DND-41 (cell line): ENCODE data around the gene KNG1.

ENCODE experiments used
- ATAC-seq: fragments of 200-7000 bp; cut with Tn5 transposase; 3 replicates; pipeline ENCODE4 v1.9.1; 2021; ENCODE audit warnings: low read depth; ENCODE audit not compliant: insufficient read depth
- DNase-seq: peaks from one replicate; pipeline ENCODE4 v3.0.0-alpha.2; 2020
- H2AFZ ChIP-seq: 2 replicates; pipeline ENCODE4 v1.6.0; 2012; ENCODE audit warnings: low read depth, low read length
- H3K27ac ChIP-seq: 2 replicates; pipeline ENCODE4 v1.5.1; 2012; ENCODE audit warnings: low read length, inconsistent platforms
- H3K27me3 ChIP-seq: fragments of 200-600 bp; sonication (generic); 2 replicates; pipeline ENCODE4 v1.6.0; 2012; ENCODE audit warnings: low read length, mild to moderate bottlenecking, inconsistent platforms; ENCODE audit not compliant: insufficient read depth, poor library complexity
- H3K36me3 ChIP-seq: 2 replicates; pipeline ENCODE4 v1.5.1; 2012; ENCODE audit warnings: low read length, inconsistent platforms; ENCODE audit not compliant: insufficient read depth
- H3K4me1 ChIP-seq: 2 replicates; pipeline ENCODE4 v1.5.1; 2012; ENCODE audit warnings: mild to moderate bottlenecking, low read length; ENCODE audit not compliant: insufficient read depth
- H3K4me2 ChIP-seq: 2 replicates; pipeline ENCODE4 v1.6.0; 2012; ENCODE audit warnings: mild to moderate bottlenecking, moderate library complexity, low read length, inconsistent platforms; ENCODE audit not compliant: insufficient read depth
- H3K4me3 ChIP-seq, 2 experiments: fragments of 200-600 bp in 1 of 2; shearing (Covaris generic) in 1 of 2; 2 replicates each; pipeline ENCODE4 v1.5.1; 2012 to 2016; ENCODE audit warnings: inconsistent platforms in 2 of 2, low read length in 2 of 2, mild to moderate bottlenecking in 2 of 2, low read depth in 1 of 2, moderate library complexity in 1 of 2
- H3K79me2 ChIP-seq: 2 replicates; pipeline ENCODE4 v1.6.0; 2012; ENCODE audit warnings: low read length, inconsistent platforms; ENCODE audit not compliant: insufficient read depth
- H3K9ac ChIP-seq: 2 replicates; pipeline ENCODE4 v1.6.0; 2012; ENCODE audit warnings: low read depth, mild to moderate bottlenecking, inconsistent platforms, low read length, moderate library complexity
- H3K9me3 ChIP-seq: 2 replicates; pipeline ENCODE4 v1.5.1; 2012; ENCODE audit warnings: low read length, moderate library complexity, mild to moderate bottlenecking, inconsistent platforms; ENCODE audit not compliant: insufficient read depth, severe bottlenecking
- H4K20me1 ChIP-seq: 2 replicates; pipeline ENCODE4 v1.6.0; 2012; ENCODE audit warnings: low read length; ENCODE audit not compliant: insufficient read depth
- EZH2 ChIP-seq: IDR thresholded peaks from 3 replicates; pipeline ENCODE4 v1.6.1; 2012; ENCODE audit warnings: borderline replicate concordance, low read depth, mild to moderate bottlenecking, moderate library complexity, low read length, inconsistent platforms; ENCODE audit not compliant: severe bottlenecking
- TF ChIP-seq, protein P1 (sequence below): IDR thresholded peaks from 2 replicates; pipeline ENCODE4 v1.5.1; 2012; ENCODE audit warnings: borderline replicate concordance, low read length, moderate library complexity, mild to moderate bottlenecking; ENCODE audit not compliant: poor library complexity, severe bottlenecking; ENCODE audit errors: extremely low read depth

The KNG1 gene

DNA sequence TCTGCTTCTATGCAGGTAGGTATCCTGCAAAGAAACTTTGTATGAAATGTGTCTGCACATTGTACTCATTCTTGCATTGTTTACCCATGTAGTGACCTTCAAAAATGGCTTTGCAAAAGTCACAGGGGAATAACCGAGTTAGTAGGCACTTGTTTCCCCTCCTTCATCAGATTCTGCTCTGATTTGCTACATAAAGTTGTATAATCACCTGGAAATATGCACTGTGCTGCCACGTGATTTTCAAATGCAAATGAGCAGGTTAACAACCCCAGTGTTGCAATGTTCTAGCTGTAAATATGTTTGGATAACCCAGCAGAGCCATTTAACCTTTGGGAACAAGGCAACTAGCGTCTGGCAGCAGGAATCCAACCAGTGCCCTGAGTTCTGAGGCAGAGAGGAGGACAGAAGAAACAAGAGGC is at the start of gene KNG1:
TSS of gene KNG1 (plus strand) at position 321 of the 419 bp plus-strand sequence. CDS start 184 bp downstream, outside the sequence.
- H3K36me3 ChIP-seq: no peaks in the 10 kb centered on the region
- no peak within 1 kb of the TSS for H3K27ac ChIP-seq
- H4K20me1 ChIP-seq: no peaks in the 10 kb centered on the region
- peaks cover 9% of the 10 kb centered on the region for H3K27me3 ChIP-seq
- no peak within 1 kb of the TSS for H3K4me2 ChIP-seq
- H3K9me3 ChIP-seq: no peaks in the 10 kb centered on the region
- H2AFZ ChIP-seq: no peak within 1 kb of the TSS
- DNase-seq: no peak
- H3K79me2 ChIP-seq: no peaks in the 10 kb centered on the region
- TF ChIP-seq EZH2: no peak
- TF ChIP-seq, protein P1, sequence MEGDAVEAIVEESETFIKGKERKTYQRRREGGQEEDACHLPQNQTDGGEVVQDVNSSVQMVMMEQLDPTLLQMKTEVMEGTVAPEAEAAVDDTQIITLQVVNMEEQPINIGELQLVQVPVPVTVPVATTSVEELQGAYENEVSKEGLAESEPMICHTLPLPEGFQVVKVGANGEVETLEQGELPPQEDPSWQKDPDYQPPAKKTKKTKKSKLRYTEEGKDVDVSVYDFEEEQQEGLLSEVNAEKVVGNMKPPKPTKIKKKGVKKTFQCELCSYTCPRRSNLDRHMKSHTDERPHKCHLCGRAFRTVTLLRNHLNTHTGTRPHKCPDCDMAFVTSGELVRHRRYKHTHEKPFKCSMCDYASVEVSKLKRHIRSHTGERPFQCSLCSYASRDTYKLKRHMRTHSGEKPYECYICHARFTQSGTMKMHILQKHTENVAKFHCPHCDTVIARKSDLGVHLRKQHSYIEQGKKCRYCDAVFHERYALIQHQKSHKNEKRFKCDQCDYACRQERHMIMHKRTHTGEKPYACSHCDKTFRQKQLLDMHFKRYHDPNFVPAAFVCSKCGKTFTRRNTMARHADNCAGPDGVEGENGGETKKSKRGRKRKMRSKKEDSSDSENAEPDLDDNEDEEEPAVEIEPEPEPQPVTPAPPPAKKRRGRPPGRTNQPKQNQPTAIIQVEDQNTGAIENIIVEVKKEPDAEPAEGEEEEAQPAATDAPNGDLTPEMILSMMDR: no peak
- no peaks in the 10 kb centered on the region for H3K4me1 ChIP-seq
- ATAC-seq: no peak
- no peak within 1 kb of the TSS for H3K9ac ChIP-seq
- no peak within 1 kb of the TSS for H3K4me3 ChIP-seq

DNA sequence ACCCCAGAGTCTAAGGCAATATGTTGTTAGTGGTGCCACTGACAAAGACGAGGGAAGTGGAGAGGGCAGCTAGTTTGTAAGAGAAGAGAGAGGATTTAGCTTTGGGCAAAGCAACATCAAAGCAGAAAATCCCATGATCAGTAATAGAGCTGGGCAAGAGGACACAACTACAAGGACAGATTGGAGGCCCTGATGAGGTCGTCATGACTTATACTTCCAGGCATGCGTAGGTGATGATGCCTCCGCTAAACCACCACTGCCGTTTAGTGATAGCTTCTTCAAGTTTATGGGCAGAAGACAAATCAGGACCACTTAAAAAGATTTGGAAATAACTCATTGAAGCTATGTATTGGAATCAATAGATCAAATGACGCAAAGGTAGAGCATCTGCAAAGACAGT is 48.7 kb upstream of the KNG1 start:
- no peak overlapping the region for H3K4me3 ChIP-seq
- TF ChIP-seq EZH2: no peak
- TF ChIP-seq, protein P1: no peak
- ATAC-seq (no peak), DNase-seq (no peak)
- H3K9me3 ChIP-seq: no peaks in the 10 kb centered on the region
- no peaks in the 10 kb centered on the region for H3K36me3 ChIP-seq
- H2AFZ ChIP-seq: no peak overlapping the region
- no peaks in the 10 kb centered on the region for H3K4me1 ChIP-seq
- H4K20me1 ChIP-seq: no peaks in the 10 kb centered on the region; the same call in 1 of the 2 replicates
- no peak overlapping the region for H3K4me2 ChIP-seq
- H3K9ac ChIP-seq: no peak overlapping the region
- H3K27me3 ChIP-seq: no peaks in the 10 kb centered on the region
- no peak overlapping the region for H3K27ac ChIP-seq
- H3K79me2 ChIP-seq: no peaks in the 10 kb centered on the region

DNA sequence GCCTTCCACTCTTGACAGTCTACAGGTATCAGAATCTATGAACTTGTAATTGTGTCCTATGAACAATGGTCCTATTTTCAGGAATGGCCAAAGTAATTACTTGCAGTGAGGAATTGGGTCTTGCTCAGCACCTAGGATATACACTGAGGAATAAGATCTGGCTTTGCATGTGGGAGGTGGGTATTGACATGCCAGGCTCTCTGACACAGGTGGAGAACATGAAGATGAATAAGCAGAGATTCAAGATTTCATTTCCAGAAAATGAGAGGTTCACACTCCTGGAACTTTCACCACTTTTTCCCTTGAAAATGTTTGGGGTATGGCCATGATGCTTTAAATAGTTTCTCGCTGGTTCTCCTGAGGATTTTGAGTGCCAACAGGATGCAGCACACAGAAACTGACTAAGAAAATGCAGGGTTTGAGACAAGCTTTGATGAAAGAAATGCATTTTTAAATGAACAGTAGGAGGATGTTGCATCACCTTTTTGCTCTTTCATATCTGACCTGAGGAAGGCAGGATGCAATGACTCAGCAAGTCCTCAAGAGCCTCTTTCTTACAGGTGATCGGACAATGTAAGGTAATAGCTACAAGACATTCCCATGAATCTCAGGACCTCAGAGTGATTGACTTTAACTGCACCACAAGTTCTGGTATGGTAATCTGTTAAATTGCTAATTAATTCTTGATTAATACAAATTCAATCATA is 47.6 kb upstream of the KNG1 start:
- no peak overlapping the region for H2AFZ ChIP-seq
- ATAC-seq (peak; percentile 40; the same call in 2 of the 3 replicates), DNase-seq (no peak)
- no peaks in the 10 kb centered on the region for H3K36me3 ChIP-seq
- H3K79me2 ChIP-seq: no peaks in the 10 kb centered on the region
- no peak overlapping the region for H3K4me3 ChIP-seq
- no peak overlapping the region for H3K27ac ChIP-seq
- H3K27me3 ChIP-seq: no peaks in the 10 kb centered on the region
- no peaks in the 10 kb centered on the region for H3K9me3 ChIP-seq
- H3K9ac ChIP-seq: no peak overlapping the region
- no peaks in the 10 kb centered on the region for H3K4me1 ChIP-seq
- H3K4me2 ChIP-seq: no peak overlapping the region
- TF ChIP-seq EZH2: no peak
- TF ChIP-seq, protein P1: no peak
- no peaks in the 10 kb centered on the region; the same call in 1 of the 2 replicates for H4K20me1 ChIP-seq
